Astrocyte (in vitro differentiated cells and primary cell): ENCODE results near the gene ARHGAP30. TPM values are rescaled to one million over a fixed set of nuclear protein-coding genes. Genes with fewer than 3 reads are reported as not detected.
"Not testable (repeated sequence)": the region's sequence is repeated elsewhere in the genome, so short reads cannot be mapped to it uniquely, and the experiment has no call there.

Source experiments
- DNase-seq: peaks from one replicate; pipeline ENCODE4 v3.0.0-alpha.2; 2010; ENCODE audit warnings: low read depth
- FAIRE-seq: peaks from 2 replicates; lab custom pipeline; 2011; peaks lifted over from hg19 to GRCh38; lab: Jason Lieb, UNC
- H2AFZ ChIP-seq: 2 replicates; pipeline ENCODE4 v1.6.0; 2012; ENCODE audit warnings: low read depth, low read length, inconsistent platforms
- H3K27ac ChIP-seq: 2 replicates; pipeline ENCODE4 v1.5.1; 2011; ENCODE audit warnings: low read depth, low read length, inconsistent platforms
- H3K27me3 ChIP-seq: 2 replicates; pipeline ENCODE4 v1.6.0; 2011; ENCODE audit warnings: low read length, inconsistent platforms; ENCODE audit not compliant: insufficient read depth
- H3K36me3 ChIP-seq: 2 replicates; pipeline ENCODE4 v1.5.1; 2011; ENCODE audit warnings: low read length, inconsistent platforms; ENCODE audit not compliant: insufficient read depth
- H3K4me1 ChIP-seq: 2 replicates; pipeline ENCODE4 v1.5.1; 2011; ENCODE audit warnings: low read length, inconsistent platforms; ENCODE audit not compliant: insufficient read depth
- H3K4me2 ChIP-seq: 2 replicates; pipeline ENCODE4 v1.6.0; 2012; ENCODE audit warnings: low read length, inconsistent platforms
- H3K4me3 ChIP-seq: 2 replicates; pipeline ENCODE4 v1.5.1; 2011; ENCODE audit warnings: low read depth, mild to moderate bottlenecking, low read length, inconsistent platforms; ENCODE audit not compliant: insufficient read depth
- H3K79me2 ChIP-seq: 2 replicates; pipeline ENCODE4 v1.6.0; 2012; ENCODE audit warnings: mild to moderate bottlenecking, low read length, inconsistent platforms; ENCODE audit not compliant: insufficient read depth
- H3K9ac ChIP-seq: 2 replicates; pipeline ENCODE4 v1.6.0; 2012; ENCODE audit warnings: mild to moderate bottlenecking, low read length, inconsistent platforms
- H3K9me3 ChIP-seq: 2 replicates; pipeline ENCODE4 v1.5.1; 2012; ENCODE audit warnings: low read depth, mild to moderate bottlenecking, low read length, inconsistent platforms; ENCODE audit not compliant: insufficient read depth
- H4K20me1 ChIP-seq: 2 replicates; pipeline ENCODE4 v1.6.0; 2012; ENCODE audit warnings: low read length, inconsistent platforms; ENCODE audit not compliant: insufficient read depth
- H3K27ac Mint-ChIP-seq: one replicate; pipeline ENCODE4 v1.8.0; 2021; ENCODE audit warnings: mild to moderate bottlenecking, mixed read lengths; ENCODE audit not compliant: unreplicated experiment
- H3K27me3 Mint-ChIP-seq: one replicate; pipeline ENCODE4 v1.8.0; 2021; ENCODE audit warnings: low read depth, mixed read lengths; ENCODE audit not compliant: unreplicated experiment
- H3K36me3 Mint-ChIP-seq: one replicate; pipeline ENCODE4 v1.8.0; 2021; ENCODE audit warnings: low read depth, mixed read lengths; ENCODE audit not compliant: unreplicated experiment
- H3K4me1 Mint-ChIP-seq: one replicate; pipeline ENCODE4 v1.8.0; 2021; ENCODE audit warnings: low read depth, mixed read lengths; ENCODE audit not compliant: unreplicated experiment
- H3K4me3 Mint-ChIP-seq: one replicate; pipeline ENCODE4 v1.8.0; 2021; ENCODE audit warnings: mild to moderate bottlenecking, moderate library complexity, mixed read lengths; ENCODE audit not compliant: unreplicated experiment
- H3K9me3 Mint-ChIP-seq: one replicate; pipeline ENCODE4 v1.8.0; 2021; ENCODE audit warnings: mild to moderate bottlenecking, mixed read lengths; ENCODE audit not compliant: unreplicated experiment
- CTCF ChIP-seq: IDR thresholded peaks from 2 replicates; pipeline ENCODE4 v1.5.1; 2011; ENCODE audit warnings: low read depth, mild to moderate bottlenecking, inconsistent platforms, low read length, moderate library complexity; ENCODE audit not compliant: insufficient read depth
- EZH2 ChIP-seq: IDR thresholded peaks from 2 replicates; pipeline ENCODE4 v1.6.1; 2012; ENCODE audit warnings: mild to moderate bottlenecking, low read length, inconsistent platforms; ENCODE audit not compliant: insufficient read depth
- total RNA-seq: library from RNA; stranded (reverse); gene quantifications from 2 replicates; pipeline ENCODE4 v1.2.1, GENCODE V29; 2021

Gene ARHGAP30
- total RNA-seq, 1 donor from 2014 or later: 0.25 TPM

GRCh38 chr1:161063936-161064335, 5.8 kb downstream of the ARHGAP30 start:
- not testable (repeated sequence) for H3K4me1 Mint-ChIP-seq, H3K27ac ChIP-seq, H3K4me2 ChIP-seq, H3K4me3 ChIP-seq, H3K36me3 Mint-ChIP-seq, H3K9me3 ChIP-seq, H3K9me3 Mint-ChIP-seq, H3K27ac Mint-ChIP-seq, H3K4me3 Mint-ChIP-seq, H3K36me3 ChIP-seq, FAIRE-seq, DNase-seq, H2AFZ ChIP-seq, H3K79me2 ChIP-seq, H3K27me3 ChIP-seq, H3K9ac ChIP-seq, H4K20me1 ChIP-seq, H3K4me1 ChIP-seq
- peaks cover 18% of the 10 kb centered on the region for H3K27me3 Mint-ChIP-seq

- peaks cover 11% of the 10 kb centered on the region for H3K27me3 Mint-ChIP-seq
- H3K27me3 ChIP-seq: no peaks in the 10 kb centered on the region
- TF ChIP-seq CTCF: no peak
- no peak for TF ChIP-seq EZH2
Measured at GRCh38 chr1:161061419-161061818, 8.3 kb downstream of the ARHGAP30 start.

GRCh38 chr1:161059293-161059692, 10.4 kb downstream of the ARHGAP30 start:
- Mint-ChIP-seq H3K4me3 (no peak overlapping the region), H3K9me3 (peaks cover 1% of the 10 kb centered on the region), H3K4me1 (no peaks in the 10 kb centered on the region), H3K27ac (no peak overlapping the region), H3K36me3 (no peaks in the 10 kb centered on the region), H3K27me3 (peaks cover 8% of the 10 kb centered on the region)
- DNase-seq (no peak), FAIRE-seq (no peak)
- H3K4me3 ChIP-seq: no peak overlapping the region
- H2AFZ ChIP-seq: no peak overlapping the region
- no peaks in the 10 kb centered on the region for H3K27me3 ChIP-seq
- H4K20me1 ChIP-seq: no peaks in the 10 kb centered on the region
- no peak overlapping the region for H3K4me2 ChIP-seq
- TF ChIP-seq EZH2 (no peak), CTCF (no peak)
- no peak overlapping the region for H3K27ac ChIP-seq
- H3K4me1 ChIP-seq: no peaks in the 10 kb centered on the region
- no peak overlapping the region for H3K9ac ChIP-seq
- no peaks in the 10 kb centered on the region for H3K79me2 ChIP-seq
- no peaks in the 10 kb centered on the region for H3K9me3 ChIP-seq
- H3K36me3 ChIP-seq: no peaks in the 10 kb centered on the region

More at GRCh38 chr1:161061419-161061818, 8.3 kb downstream of the ARHGAP30 start:
- Histone ChIP-seq H3K36me3 (no peaks in the 10 kb centered on the region), H3K9ac (no peak overlapping the region), H2AFZ (no peak overlapping the region), H4K20me1 (no peaks in the 10 kb centered on the region), H3K79me2 (no peaks in the 10 kb centered on the region), H3K9me3 (no peaks in the 10 kb centered on the region), H3K27ac (no peak overlapping the region), H3K4me1 (no peaks in the 10 kb centered on the region), H3K4me3 (no peak overlapping the region), H3K4me2 (no peak overlapping the region)
- Mint-ChIP-seq H3K4me3 (no peak overlapping the region), H3K36me3 (no peaks in the 10 kb centered on the region), H3K9me3 (no peaks in the 10 kb centered on the region), H3K4me1 (no peaks in the 10 kb centered on the region), H3K27ac (no peak overlapping the region)
- DNase-seq (no peak), FAIRE-seq (no peak)
